ENCODE results near the gene KPNA4.

GRCh38 chr3:160580938-160581337, 15.6 kb upstream of the KPNA4 start:
- TF ChIP-seq POU6F1 (CRISPR knock-in tag; IDR thresholded peaks at IDR 0.05; ENCODE audit: borderline replicate concordance, low read depth) (no peak), ZC3H10 (CRISPR knock-in tag; IDR thresholded peaks at IDR 0.05) (no peak), PATZ1 (CRISPR knock-in tag; IDR thresholded peaks at IDR 0.05; ENCODE audit: borderline replicate concordance) (no peak), OSR1 (CRISPR knock-in tag; IDR thresholded peaks at IDR 0.05) (no peak)

Measured in SK-N-SH treated with all-trans-retinoic acid at 6 μM for 48 hours (cell line).